GM18507 (cell line): ENCODE results near the gene CRLF3.
A peak's percentile ranks its signal among the peaks of the same experiment; 100 is the strongest.
"Not testable (repeated sequence)": the region's sequence is repeated elsewhere in the genome, so short reads cannot be mapped to it uniquely, and the experiment has no call there.

Experiments used
- DNase-seq: peaks from one replicate; pipeline ENCODE4 v3.0.0; 2011; ENCODE audit warnings: low read depth; ENCODE audit not compliant: insufficient read length; ENCODE audit errors: extremely low spot score
- FAIRE-seq: peaks from 2 replicates; lab custom pipeline; 2011; peaks lifted over from hg19 to GRCh38; lab: Jason Lieb, UNC

Gene CRLF3

DNA sequence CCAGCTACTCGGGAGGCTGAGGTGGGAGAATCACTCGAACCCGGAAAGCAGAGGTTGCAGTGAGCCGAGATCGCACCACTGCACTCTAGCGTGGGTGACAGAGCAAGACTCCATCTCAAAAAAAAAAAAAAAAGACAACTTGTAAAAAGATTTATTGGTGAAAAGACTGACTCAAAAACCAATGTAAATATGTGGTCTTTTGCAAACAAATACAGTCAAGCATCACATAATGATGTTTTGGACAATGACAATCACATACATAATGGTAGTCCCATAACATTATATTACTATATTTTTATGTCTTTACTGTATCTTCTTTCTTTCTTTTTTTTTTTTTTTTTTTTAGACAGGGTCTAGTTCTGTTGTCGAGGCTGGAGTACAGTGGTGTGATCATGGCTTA, 8.3 kb downstream of the CRLF3 start:
- FAIRE-seq (no peak), DNase-seq (no peak)

DNA sequence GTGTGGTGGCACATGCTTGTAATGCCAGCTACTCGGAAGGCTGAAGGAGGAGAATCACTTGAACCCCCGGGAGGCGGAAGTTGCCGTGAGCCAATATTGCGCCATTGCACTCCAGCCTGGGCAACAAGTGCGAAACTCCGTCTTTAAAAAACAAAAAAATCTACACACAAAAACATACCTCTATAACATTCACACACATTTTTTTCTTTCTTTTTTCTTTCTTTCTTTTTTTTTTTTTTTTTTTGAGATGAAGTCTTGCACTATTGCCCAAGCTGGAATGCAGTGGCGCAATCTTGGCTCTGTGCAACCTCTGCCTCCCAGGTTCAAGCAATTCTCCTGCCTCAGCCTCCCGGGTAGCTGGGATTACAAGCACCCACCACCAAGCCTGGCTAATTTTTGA, 9.6 kb downstream of the CRLF3 start:
- not testable (repeated sequence) for DNase-seq, FAIRE-seq

- FAIRE-seq, DNase-seq: not testable (repeated sequence)
Observed at GRCh38 chr17:30814236-30814635, 10.3 kb downstream of the CRLF3 start.

- no peak for DNase-seq
- no peak for FAIRE-seq
Observed at GRCh38 chr17:30812218-30813177, 12.0 kb downstream of the CRLF3 start.

DNA sequence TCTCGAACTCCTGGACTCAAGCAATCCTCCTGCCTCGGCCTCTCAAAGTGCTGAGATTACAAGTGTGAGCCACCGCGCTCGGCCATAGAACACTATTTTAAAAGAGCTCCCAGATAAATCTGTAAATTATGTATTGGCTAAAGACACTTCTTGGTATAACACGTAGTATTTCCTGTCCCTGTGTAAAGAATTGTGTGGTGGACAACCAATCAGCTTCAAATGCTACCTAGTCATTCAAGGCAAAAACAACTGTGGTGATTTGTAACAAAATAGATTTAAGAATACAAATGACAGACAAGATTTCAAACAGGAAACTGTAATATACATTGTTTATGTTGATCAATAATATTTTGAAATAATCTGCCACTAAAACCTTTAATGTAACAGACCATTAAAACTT, 14.6 kb downstream of the CRLF3 start:
- DNase-seq (no peak), FAIRE-seq (no peak)

- DNase-seq (no peak), FAIRE-seq (peak; percentile 94)
Observed at GRCh38 chr17:30808785-30809286, 15.7 kb downstream of the CRLF3 start.

GRCh38 chr17:30807896-30808295, 16.6 kb downstream of the CRLF3 start:
- FAIRE-seq (no peak), DNase-seq (no peak)

- FAIRE-seq = peak; percentile 9
- DNase-seq = no peak
Observed at GRCh38 chr17:30805944-30806456, 18.5 kb downstream of the CRLF3 start.

- no peak for DNase-seq
- no peak for FAIRE-seq
Observed at GRCh38 chr17:30801671-30802070, 22.8 kb downstream of the CRLF3 start.

DNA sequence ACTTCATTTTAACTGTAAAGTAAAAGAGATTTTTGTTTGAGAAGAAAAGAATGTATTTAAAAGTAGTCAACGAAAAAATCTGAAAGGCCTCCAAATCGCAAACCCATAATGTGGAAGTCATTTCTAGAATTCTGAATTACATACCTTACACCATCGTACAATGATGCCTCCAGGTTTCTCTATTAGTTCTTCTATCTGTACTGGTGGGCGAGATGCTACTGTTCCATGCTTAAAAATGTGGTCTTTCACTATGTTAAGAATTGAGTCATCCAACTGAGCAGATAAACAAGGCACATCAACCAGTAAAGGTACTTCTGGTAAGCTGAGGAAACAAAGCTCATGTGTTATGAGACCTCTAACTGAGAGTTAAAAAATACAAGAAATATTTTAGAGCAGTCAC, 28.5 kb downstream of the CRLF3 start:
- no peak for FAIRE-seq
- DNase-seq = no peak

- FAIRE-seq (no peak), DNase-seq (no peak)
Observed at GRCh38 chr17:30794372-30794771, 30.1 kb downstream of the CRLF3 start.

DNA sequence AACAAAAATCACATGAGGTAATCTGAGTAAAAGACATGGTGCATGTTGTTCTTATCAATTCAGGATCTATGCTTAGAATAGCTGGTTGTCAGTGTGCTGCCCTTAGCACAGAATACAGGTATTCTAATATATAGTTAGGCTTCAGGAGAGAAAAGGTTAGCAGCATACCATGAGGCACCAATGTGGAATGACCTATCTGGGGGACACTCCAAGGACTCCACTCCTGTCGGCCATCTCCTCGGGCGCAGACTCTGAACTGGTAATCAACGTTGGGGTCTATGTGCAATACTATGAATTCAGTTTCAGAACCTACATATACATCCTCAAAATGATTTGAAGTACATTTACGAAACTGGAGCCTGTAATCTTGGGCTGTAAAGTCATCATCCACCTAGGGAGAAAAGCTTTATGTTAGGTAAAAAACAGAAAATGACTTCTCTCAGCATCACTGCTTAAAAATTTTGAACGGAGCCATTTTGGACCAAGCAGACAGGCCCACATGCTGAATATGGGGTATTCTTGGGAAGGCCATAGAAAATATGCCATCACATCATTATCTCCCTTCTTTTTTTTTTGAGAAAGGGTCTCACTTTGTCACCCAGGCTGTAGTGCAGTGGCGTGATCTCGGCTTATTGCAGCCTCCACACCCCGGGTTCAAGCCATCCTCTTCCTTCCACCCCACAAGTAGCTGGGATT, 31.1 kb downstream of the CRLF3 start:
- no peak for DNase-seq
- no peak for FAIRE-seq

DNA sequence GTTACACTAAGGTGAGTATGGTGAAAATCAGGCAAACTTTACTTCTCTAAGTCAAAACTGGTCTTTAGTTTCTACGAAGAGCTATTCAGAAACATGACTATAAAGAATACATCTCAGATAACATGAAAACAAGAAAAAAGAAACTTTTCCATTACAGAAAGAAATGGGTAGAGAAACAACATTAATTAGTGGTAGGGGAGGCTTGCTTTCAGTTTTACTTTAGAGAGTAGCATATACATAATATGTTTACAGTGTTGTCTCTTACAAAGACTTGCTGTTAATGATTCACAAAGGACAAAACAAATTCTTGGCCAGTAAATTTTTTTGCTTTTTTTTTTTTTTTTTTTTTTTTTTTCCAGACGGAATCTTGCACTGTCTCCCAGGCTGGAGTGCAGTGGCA, 34.2 kb downstream of the CRLF3 start:
- FAIRE-seq (no peak), DNase-seq (no peak)

- DNase-seq = no peak
- FAIRE-seq = no peak
Observed at GRCh38 chr17:30788918-30789317, 35.6 kb downstream of the CRLF3 start.

GRCh38 chr17:30782206-30782605, 42.3 kb downstream of the CRLF3 start:
- FAIRE-seq (no peak), DNase-seq (no peak)

GRCh38 chr17:30780343-30780742, 44.1 kb downstream of the CRLF3 start:
- FAIRE-seq = peak; percentile 62
- no peak for DNase-seq

DNA sequence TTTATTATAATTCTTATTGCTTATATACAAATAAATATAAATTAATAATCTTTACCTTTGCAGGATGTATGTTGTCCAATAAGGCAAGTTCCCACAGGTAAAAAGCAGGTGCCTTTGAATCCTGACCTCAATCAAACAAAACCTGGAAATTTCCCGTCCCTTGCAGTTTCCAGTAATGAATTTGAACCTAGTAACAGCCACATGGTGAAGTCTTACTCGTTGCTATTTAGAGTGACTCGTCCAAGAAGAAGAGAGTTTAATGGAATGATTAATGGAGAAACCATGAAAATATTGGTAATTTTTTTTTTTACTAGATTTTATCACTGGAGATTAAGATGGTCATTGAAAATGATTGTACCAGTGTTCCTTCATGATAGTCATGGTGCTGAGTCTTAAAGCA, 55.7 kb downstream of the CRLF3 start:
- FAIRE-seq = not testable (repeated sequence)

GRCh38 chr17:30767641-30768404, 56.7 kb downstream of the CRLF3 start:
- not testable (repeated sequence) for DNase-seq, FAIRE-seq

More for the DNA sequence above, 55.7 kb downstream of the CRLF3 start:
- DNase-seq = not testable (repeated sequence)

GRCh38 chr17:30761060-30761459, 63.4 kb downstream of the CRLF3 start:
- FAIRE-seq = no peak

More at GRCh38 chr17:30761060-30761459, 63.4 kb downstream of the CRLF3 start:
- no peak for DNase-seq
